HepG2 (cell line): ENCODE results near the gene AGT. TPM values are rescaled to one million over a fixed set of nuclear protein-coding genes. Genes with fewer than 3 reads are reported as not detected.

Experiments
- ATAC-seq: fragments of 200-7000 bp; cut with Tn5 transposase; 3 replicates; pipeline ENCODE4 v1.9.1; 2020; ENCODE audit warnings: mild to moderate bottlenecking, moderate library complexity
- BruUV-seq: library from RNA; stranded (reverse); fragments of 400-500 nt; replicated peaks from 2 replicates; lab custom pipeline; 2021; lab: Mats Ljungman, UMichigan
- CTCF ChIA-PET: fragments of 300-600 bp; formaldehyde crosslinking; extraction: SDS; loops from one replicate; lab custom pipeline; 2021; ENCODE audit warnings: low total read pairs, inconsistent platforms, low intra/inter-chr PET ratio; lab: Yijun Ruan, JAX
- POLR2A ChIA-PET: fragments of 350-600 bp; sonication (Branson Sonifier 250); formaldehyde crosslinking; loops from one replicate; lab custom pipeline; 2020; ENCODE audit warnings: antibody characterized with exemption, inconsistent platforms; lab: Yijun Ruan, JAX
- DNase-seq: peaks from one replicate; pipeline ENCODE4 v3.0.0-alpha.2; 2015; ENCODE audit warnings: low spot score
- FAIRE-seq: peaks from 3 replicates; lab custom pipeline; 2011; peaks lifted over from hg19 to GRCh38; lab: Jason Lieb, UNC
- H2AFZ ChIP-seq: one replicate; pipeline ENCODE4 v1.6.1; 2011; ENCODE audit warnings: low read length, inconsistent platforms
- H3K27ac ChIP-seq: fragments of 300-600 bp; 3 replicates; pipeline ENCODE4 v1.8.0; 2011; ENCODE audit warnings: mixed run types, mild to moderate bottlenecking, mixed read lengths, low read length, inconsistent platforms; ENCODE audit not compliant: insufficient read depth; ENCODE audit errors: extremely low read length
- H3K27me3 ChIP-seq, 2 experiments: fragments of 200-600 bp in 1 of 2; 2 replicates in 1 of 2; 3 replicates in 1 of 2; pipeline versions ENCODE4 v1.6.0 to v1.8.0; 2011; ENCODE audit warnings: low read length in 2 of 2, mild to moderate bottlenecking in 2 of 2, moderate library complexity in 2 of 2, inconsistent platforms in 1 of 2; ENCODE audit not compliant: insufficient read depth in 2 of 2, control insufficient read depth in 1 of 2
- H3K36me3 ChIP-seq, 2 experiments: fragments of 200-600 bp in 1 of 2; replicated peaks in 1 of 2; 2 replicates in 1 of 2; 3 replicates in 1 of 2; pipeline versions ENCODE4 v1.5.1 to v1.8.0; 2011; ENCODE audit warnings: low read length in 2 of 2, inconsistent platforms in 1 of 2; ENCODE audit not compliant: insufficient read depth in 2 of 2, control insufficient read depth in 1 of 2
- H3K4me1 ChIP-seq: 2 replicates; pipeline ENCODE4 v1.5.1; 2012; ENCODE audit warnings: low read length, inconsistent platforms; ENCODE audit not compliant: insufficient read depth
- H3K4me2 ChIP-seq: 2 replicates; pipeline ENCODE4 v1.6.0; 2011; ENCODE audit warnings: low read depth, low read length, inconsistent platforms
- H3K4me3 ChIP-seq, 3 experiments: fragments of 200-600 bp in 1 of 3; sonication (generic), shearing (Covaris generic) in 1 of 3; replicated peaks in 1 of 3; 2 replicates each; pipeline ENCODE4 v1.5.1; 2011 to 2016; ENCODE audit warnings: low read length in 3 of 3, inconsistent platforms in 2 of 3, low read depth in 2 of 3, mild to moderate bottlenecking in 2 of 3, control low read depth in 1 of 3, mixed read lengths in 1 of 3; ENCODE audit not compliant: insufficient read depth in 1 of 3
- H3K79me2 ChIP-seq: one replicate; pipeline ENCODE4 v1.6.1; 2011; ENCODE audit warnings: low read length, inconsistent platforms; ENCODE audit not compliant: insufficient read depth
- H3K9ac ChIP-seq: 2 replicates; pipeline ENCODE4 v1.6.0; 2011; ENCODE audit warnings: mild to moderate bottlenecking, low read depth, low read length, inconsistent platforms; ENCODE audit not compliant: insufficient read depth
- H3K9me3 ChIP-seq: 2 replicates; pipeline ENCODE4 v1.5.1; 2012; ENCODE audit warnings: mild to moderate bottlenecking, low read length
- H4K20me1 ChIP-seq: 2 replicates; pipeline ENCODE4 v1.6.0; 2011; ENCODE audit warnings: inconsistent platforms, mild to moderate bottlenecking, low read length, moderate library complexity; ENCODE audit not compliant: insufficient read depth
- ARNT2 ChIP-seq: sonication (generic); formaldehyde crosslinking; IDR thresholded peaks from 2 replicates; pipeline ENCODE4 v1.8.0; 2022; ENCODE audit warnings: mild to moderate bottlenecking, low read depth, missing genetic modification reagents, moderate library complexity
- ATRX ChIP-seq: sonication (generic); formaldehyde crosslinking; IDR thresholded peaks from 2 replicates; pipeline ENCODE4 v1.4.0; 2020; ENCODE audit warnings: missing genetic modification reagents, borderline replicate concordance
- EHMT2 ChIP-seq: fragments of 200-600 bp; sonication (generic); IDR thresholded peaks from 2 replicates; pipeline ENCODE4 v1.7.0; 2017; ENCODE audit warnings: antibody characterized with exemption, low read depth, low read length, borderline replicate concordance
- FOXA3 ChIP-seq: IDR thresholded peaks from 2 replicates; pipeline ENCODE4 v1.6.1; 2016; ENCODE audit warnings: missing genetic modification reagents, missing compliant biosample characterization
- GRHL1 ChIP-seq: sonication (generic); formaldehyde crosslinking; conservative IDR thresholded peaks from 2 replicates; pipeline ENCODE4 v1.8.0; 2022; ENCODE audit warnings: missing genetic modification reagents
- MXD1 ChIP-seq: sonication (generic); formaldehyde crosslinking; IDR thresholded peaks from 2 replicates; pipeline ENCODE4 v1.4.0; 2020; ENCODE audit warnings: mild to moderate bottlenecking, missing genetic modification reagents
- POGZ ChIP-seq: sonication (generic); formaldehyde crosslinking; IDR thresholded peaks from 2 replicates; pipeline ENCODE4 v1.4.0; 2020; ENCODE audit warnings: mild to moderate bottlenecking, missing genetic modification reagents
- RERE ChIP-seq: IDR thresholded peaks from 2 replicates; pipeline ENCODE4 v1.6.1; 2016; ENCODE audit warnings: low read depth, missing genetic modification reagents, missing compliant biosample characterization
- ZBTB2 ChIP-seq: sonication (generic); formaldehyde crosslinking; IDR thresholded peaks from 2 replicates; pipeline ENCODE4 v1.8.0; 2022; ENCODE audit warnings: low read depth, missing genetic modification reagents
- ZBTB38 ChIP-seq: sonication (generic); formaldehyde crosslinking; IDR thresholded peaks from 2 replicates; pipeline ENCODE4 v1.5.1; 2020; ENCODE audit warnings: mild to moderate bottlenecking, missing genetic modification reagents
- ZNF569 ChIP-seq: sonication (generic); formaldehyde crosslinking; IDR thresholded peaks from 2 replicates; pipeline ENCODE4 v1.5.0; 2020; ENCODE audit warnings: mild to moderate bottlenecking, missing genetic modification reagents, moderate library complexity, borderline replicate concordance
- ZNF691 ChIP-seq: sonication (generic); formaldehyde crosslinking; IDR thresholded peaks from 2 replicates; pipeline ENCODE4 v1.4.0; 2020; ENCODE audit warnings: missing genetic modification reagents, low read depth, mild to moderate bottlenecking, borderline replicate concordance
- ZNF775 ChIP-seq: sonication (generic); formaldehyde crosslinking; IDR thresholded peaks from 2 replicates; pipeline ENCODE4 v1.4.0; 2020; ENCODE audit warnings: missing genetic modification reagents, mild to moderate bottlenecking, moderate library complexity, borderline replicate concordance
- ZSCAN30 ChIP-seq: sonication (generic); formaldehyde crosslinking; IDR thresholded peaks from 2 replicates; pipeline ENCODE4 v1.5.0; 2020; ENCODE audit warnings: mild to moderate bottlenecking, missing genetic modification reagents
- ZSCAN9 ChIP-seq: IDR thresholded peaks from 2 replicates; pipeline ENCODE4 v1.6.1; 2016; ENCODE audit warnings: borderline replicate concordance
- WGBS: methylation state at CpG from one replicate; pipeline ENCODE4 v1.1.6; 2017; ENCODE audit warnings: low lambda C conversion rate; 5-methylcytosine and 5-hydroxymethylcytosine counted together
- in situ Hi-C: cut with HindIII; loops from 2 replicates; pipeline ENCODE4 v1.10.0; 2017; ENCODE audit warnings: low pct_unique_long_range_greater_than_20kb; ENCODE audit not compliant: extremely low pct_ligation_motif_present
- intact Hi-C: fragments of 100-400 bp; cut with micrococcal nuclease; formaldehyde crosslinking; loops from one replicate; pipeline ENCODE4 v1.10.0; 2022; ENCODE audit not compliant: unreplicated experiment
- polyA plus RNA-seq, 8 experiments: library from polyadenylated mRNA; depleted of rRNA in 3 of 8; stranded (reverse) in 7 of 8; unstranded in 1 of 8; fragments of >200 nt; fragmentation: Illumina TruSeq in 4 of 8; extraction: Trizol in 4 of 8; gene quantifications; 2 replicates each; pipeline versions ENCODE4 v1.2.1 to v1.2.3, GENCODE V29; 2011 to 2016; ENCODE audit warnings: low read depth in 4 of 8, missing spikeins in 1 of 8, mixed read lengths in 1 of 8; ENCODE audit not compliant: insufficient read depth in 1 of 8
- total RNA-seq, 5 experiments: library from RNA; depleted of rRNA; stranded (reverse); fragments of >200 nt; fragmentation: Illumina TruSeq; extraction: Trizol; gene quantifications; 2 replicates each; pipeline ENCODE4 v1.2.3, GENCODE V29; 2016; ENCODE audit warnings: low read depth in 1 of 5

Gene AGT
- total and polyA plus RNA-seq, 2 of the 13 experiments (the other 11 are each of a cell fraction or from before 2014, with no cell fraction given) = 892 to 2,071 TPM

- Histone ChIP-seq H4K20me1 (no peaks in the 10 kb centered on the region), H3K9ac (no peak overlapping the region), H3K4me1 (peaks cover 26% of the 10 kb centered on the region), H3K36me3 (peaks cover 11 to 58% of the 10 kb centered on the region in 2 experiments), H3K27me3 (no peaks in the 10 kb centered on the region), H3K4me3 (no peak overlapping the region), H2AFZ (no peak overlapping the region), H3K9me3 (no peaks in the 10 kb centered on the region), H3K79me2 (peaks cover 21% of the 10 kb centered on the region), H3K4me2 (no peak overlapping the region), H3K27ac (no peak overlapping the region)
- no peak for FAIRE-seq
- BruUV-seq = no TSS peak
- in situ Hi-C loops = no loop called here
- DNase-seq = no peak
- 96% methylated on average over 4 of the region's 4 CpGs for WGBS
- POLR2A ChIA-PET = no interaction called here
- CTCF ChIA-PET = no interaction called here
- intact Hi-C loops = no loop called here
- ATAC-seq = no peak
- TF ChIP-seq MXD1 (CRISPR knock-in tag) = no peak
- TF ChIP-seq EHMT2 = no peak
- TF ChIP-seq FOXA3 (CRISPR knock-in tag) = no peak
- TF ChIP-seq RERE (CRISPR knock-in tag) = no peak
- no peak for TF ChIP-seq ATRX
- TF ChIP-seq ZNF569 (CRISPR knock-in tag) = no peak
- no peak for TF ChIP-seq ZNF775 (CRISPR knock-in tag)
- TF ChIP-seq GRHL1 (CRISPR knock-in tag) = no peak
- TF ChIP-seq ZSCAN30 = no peak
- no peak for TF ChIP-seq ZSCAN9
- TF ChIP-seq ZBTB38 (CRISPR knock-in tag) = no peak
- TF ChIP-seq ARNT2 = no peak
- TF ChIP-seq ZBTB2 (CRISPR knock-in tag) = no peak
- no peak for TF ChIP-seq POGZ
- no peak for TF ChIP-seq ZNF691 (CRISPR knock-in tag)
Observed at GRCh38 chr1:230661976-230662375, 51.9 kb downstream of the AGT start.
